OCI-LY7 (cell line): ENCODE measurements around the gene TOLLIP.

Experiments used
- EZH2phosphoT487 ChIP-seq: fragments of 200-600 bp; sonication (generic); IDR thresholded peaks from 2 replicates; pipeline ENCODE4 v1.6.1; 2018; ENCODE audit warnings: low read depth, borderline replicate concordance, mild to moderate bottlenecking, mixed run types, antibody characterized with exemption, low read length, moderate library complexity, mixed read lengths
- TF ChIP-seq, protein P1 (sequence below): fragments of 200-600 bp; sonication (generic); conservative IDR thresholded peaks from 2 replicates; pipeline ENCODE4 v1.5.1; 2014; ENCODE audit warnings: mild to moderate bottlenecking, antibody characterized with exemption, low read length, moderate library complexity, mixed read lengths

DNA sequence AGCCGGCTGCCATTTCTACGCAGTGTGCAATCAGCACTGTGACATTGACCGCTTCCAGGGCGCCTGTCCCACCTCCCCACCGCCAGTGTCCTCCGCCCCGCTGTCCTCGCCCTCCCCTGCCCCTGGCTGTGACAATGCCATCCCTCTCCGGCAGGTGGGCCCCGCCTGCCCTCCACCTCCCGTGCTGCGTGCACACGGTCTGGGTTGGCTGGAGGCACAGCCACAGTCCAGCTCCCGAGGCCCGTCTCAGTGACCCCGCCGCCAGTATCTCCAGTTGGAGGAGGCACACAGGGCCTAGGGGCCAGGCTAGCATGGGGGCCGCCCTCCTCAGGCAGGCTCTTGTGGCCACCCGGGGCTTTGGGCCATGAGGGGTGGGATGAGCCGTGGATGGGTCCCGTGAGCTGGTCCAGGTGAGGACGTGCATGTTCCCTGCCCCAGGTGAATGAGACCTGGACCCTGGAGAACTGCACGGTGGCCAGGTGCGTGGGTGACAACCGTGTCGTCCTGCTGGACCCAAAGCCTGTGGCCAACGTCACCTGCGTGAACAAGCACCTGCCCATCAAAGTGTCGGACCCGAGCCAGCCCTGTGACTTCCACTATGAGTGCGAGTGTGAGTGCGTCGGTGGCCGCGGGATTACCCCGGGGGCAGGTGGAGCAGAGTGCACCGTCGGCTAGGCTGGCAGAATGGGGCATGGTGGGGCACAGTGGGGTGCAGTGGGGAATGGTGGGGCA, 56.9 kb downstream of the TOLLIP start:
- TF ChIP-seq, protein P1, sequence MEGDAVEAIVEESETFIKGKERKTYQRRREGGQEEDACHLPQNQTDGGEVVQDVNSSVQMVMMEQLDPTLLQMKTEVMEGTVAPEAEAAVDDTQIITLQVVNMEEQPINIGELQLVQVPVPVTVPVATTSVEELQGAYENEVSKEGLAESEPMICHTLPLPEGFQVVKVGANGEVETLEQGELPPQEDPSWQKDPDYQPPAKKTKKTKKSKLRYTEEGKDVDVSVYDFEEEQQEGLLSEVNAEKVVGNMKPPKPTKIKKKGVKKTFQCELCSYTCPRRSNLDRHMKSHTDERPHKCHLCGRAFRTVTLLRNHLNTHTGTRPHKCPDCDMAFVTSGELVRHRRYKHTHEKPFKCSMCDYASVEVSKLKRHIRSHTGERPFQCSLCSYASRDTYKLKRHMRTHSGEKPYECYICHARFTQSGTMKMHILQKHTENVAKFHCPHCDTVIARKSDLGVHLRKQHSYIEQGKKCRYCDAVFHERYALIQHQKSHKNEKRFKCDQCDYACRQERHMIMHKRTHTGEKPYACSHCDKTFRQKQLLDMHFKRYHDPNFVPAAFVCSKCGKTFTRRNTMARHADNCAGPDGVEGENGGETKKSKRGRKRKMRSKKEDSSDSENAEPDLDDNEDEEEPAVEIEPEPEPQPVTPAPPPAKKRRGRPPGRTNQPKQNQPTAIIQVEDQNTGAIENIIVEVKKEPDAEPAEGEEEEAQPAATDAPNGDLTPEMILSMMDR: no peak
- no peak for TF ChIP-seq EZH2phosphoT487
